ENCODE data around the gene DEF6. TPM values are rescaled to one million over a fixed set of nuclear protein-coding genes. Genes with fewer than 3 reads are reported as not detected.

DEF6 gene, protein sequence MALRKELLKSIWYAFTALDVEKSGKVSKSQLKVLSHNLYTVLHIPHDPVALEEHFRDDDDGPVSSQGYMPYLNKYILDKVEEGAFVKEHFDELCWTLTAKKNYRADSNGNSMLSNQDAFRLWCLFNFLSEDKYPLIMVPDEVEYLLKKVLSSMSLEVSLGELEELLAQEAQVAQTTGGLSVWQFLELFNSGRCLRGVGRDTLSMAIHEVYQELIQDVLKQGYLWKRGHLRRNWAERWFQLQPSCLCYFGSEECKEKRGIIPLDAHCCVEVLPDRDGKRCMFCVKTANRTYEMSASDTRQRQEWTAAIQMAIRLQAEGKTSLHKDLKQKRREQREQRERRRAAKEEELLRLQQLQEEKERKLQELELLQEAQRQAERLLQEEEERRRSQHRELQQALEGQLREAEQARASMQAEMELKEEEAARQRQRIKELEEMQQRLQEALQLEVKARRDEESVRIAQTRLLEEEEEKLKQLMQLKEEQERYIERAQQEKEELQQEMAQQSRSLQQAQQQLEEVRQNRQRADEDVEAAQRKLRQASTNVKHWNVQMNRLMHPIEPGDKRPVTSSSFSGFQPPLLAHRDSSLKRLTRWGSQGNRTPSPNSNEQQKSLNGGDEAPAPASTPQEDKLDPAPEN
- total RNA-seq (2014; rRNA removed; shearing (Covaris generic)): 20.0 and 23.6 TPM in 2 replicates

DNA sequence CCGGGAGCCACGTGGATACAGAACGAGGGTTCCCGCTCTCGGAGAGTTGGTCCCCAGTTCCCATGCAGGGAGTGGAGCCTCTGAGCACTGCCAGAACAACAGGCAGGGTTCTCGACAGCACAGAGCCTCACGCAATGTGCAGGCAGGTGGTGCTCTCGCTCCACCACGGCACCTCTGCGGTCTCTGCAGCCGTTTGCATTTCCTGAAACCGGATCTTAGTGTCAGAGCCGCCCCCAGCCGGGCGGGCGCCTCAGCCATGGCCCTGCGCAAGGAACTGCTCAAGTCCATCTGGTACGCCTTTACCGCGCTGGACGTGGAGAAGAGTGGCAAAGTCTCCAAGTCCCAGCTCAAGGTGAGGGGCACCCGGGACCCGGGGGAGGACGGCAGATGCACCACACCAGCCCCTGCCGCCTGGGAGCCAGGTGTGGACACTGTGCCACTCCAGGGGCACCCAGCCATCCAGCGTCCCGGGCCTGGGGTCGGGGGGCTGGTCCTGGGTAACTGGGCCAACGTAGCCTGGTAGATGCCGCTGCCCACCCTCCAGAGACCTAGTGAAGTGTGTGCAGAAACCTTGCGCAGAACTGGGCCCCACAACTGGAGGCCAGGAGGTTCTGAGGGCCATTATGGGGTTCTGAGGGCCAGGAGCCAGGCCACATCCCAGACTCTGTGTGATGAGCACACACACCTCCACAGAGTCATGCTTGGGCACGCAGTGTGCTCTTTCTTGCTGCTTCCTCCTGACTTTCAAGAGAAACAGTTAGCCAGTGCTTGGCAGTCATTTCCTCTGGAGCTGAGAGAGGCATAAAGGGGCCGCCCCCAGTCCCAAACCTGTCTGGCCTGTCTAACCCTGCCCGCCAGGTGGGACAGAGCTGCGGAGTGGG is at the start of gene DEF6:
DEF6 (plus strand) TSS at position 218 of the 881 bp plus-strand sequence; CDS start at position 257, 39 bp downstream.
- DNase-seq (ENCODE audit: low read depth): peak; percentile 95

DNA sequence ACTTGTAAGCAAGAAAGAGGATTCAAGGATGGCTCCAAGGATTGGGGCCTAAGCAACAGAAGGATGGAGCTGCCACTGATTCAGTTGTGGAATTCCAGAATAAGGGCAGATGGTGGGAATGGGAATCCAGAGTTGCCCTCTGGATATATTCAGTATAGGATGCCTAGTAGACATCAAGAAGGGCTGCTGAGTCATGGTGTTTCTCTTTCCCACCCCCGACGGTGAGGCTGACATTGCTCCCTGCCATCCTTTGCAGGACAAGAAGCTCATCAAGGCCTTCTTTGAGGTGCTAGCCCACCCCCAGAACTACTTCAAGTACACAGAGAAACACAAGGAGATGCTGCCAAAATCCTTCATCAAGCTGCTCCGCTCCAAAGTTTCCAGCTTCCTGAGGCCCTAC is 49.3 kb upstream of the DEF6 start:
- DNase-seq (ENCODE audit: low read depth): no peak

DNA sequence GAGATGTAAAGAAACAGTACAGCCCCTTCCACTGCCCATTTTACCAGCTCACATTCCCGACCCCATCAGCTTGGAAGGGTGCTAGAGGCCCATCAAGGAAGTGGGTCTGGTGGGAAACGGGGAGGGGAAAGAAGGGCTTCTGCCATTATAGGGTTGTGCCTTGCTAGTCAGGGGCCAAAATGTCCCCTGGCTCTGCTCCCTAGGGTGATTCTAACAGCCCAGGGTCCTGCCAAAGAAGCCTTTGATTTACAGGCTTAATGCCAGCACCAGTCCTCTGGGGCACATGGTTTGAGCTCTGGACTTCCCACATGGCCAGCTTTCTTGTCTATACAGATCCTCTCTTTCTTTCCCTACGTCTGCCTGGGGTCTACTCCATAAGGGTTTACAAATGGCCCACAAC is 48.7 kb upstream of the DEF6 start:
- DNase-seq (ENCODE audit: low read depth): no peak

DNA sequence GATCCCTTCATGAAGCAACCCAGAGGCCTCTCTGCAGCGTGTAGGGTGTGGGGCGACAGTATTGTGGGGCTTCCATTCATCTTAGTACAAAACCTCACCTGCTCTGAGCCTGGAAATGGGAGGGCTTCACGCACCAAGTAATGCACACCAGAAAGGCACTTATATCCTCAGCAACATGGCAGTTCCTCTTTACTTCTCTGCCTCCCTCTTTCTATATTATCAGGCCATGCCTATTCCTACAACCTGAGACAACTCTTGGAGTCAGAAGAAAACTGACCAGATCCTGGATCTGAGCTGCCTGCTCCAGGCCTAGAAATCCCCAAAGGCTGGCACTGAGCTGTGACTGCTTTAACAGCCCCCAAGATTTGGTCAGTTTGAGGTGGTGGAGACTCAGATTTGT is 45.7 kb upstream of the DEF6 start:
- no peak for DNase-seq (ENCODE audit: low read depth)

DNA sequence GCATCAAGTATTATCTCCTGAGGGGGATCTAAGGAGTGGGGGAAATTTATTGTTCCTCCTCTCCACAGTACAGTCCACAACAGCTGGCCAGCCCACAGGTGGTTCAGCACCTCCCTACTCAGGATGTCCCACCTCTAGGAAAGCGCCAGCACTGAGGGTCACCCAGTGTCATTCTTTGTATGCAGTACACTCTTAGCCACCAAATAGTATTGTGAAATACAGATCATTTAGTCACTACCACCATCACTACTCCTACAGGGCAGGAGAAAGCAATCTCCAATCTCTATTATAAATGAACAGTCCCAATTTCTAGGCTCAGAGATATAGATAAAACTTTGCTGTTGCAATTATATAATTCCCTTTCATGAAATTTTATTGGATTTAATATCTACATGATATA is 44.4 kb upstream of the DEF6 start:
- no peak for DNase-seq (ENCODE audit: low read depth)

DNA sequence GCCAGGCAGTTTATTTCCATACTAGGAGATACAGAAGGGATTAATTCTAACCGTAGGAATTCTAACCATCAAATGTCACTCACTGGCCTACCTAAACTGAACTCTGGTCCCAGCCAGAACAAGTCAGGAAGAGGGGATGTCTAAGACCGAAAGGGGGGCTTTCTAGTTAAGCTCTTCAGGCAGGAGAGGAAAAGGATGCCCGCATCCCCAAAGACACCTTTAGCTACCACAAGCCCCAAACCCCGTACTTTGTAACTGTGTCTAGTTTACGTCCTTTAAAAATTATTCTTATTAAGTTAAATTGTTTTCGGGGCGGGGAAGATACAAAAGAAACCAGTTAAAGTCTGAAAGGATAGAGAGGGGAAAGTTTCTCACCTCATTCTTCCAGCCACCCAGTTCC is 39.3 kb upstream of the DEF6 start:
- no peak for DNase-seq (ENCODE audit: low read depth)

DNA sequence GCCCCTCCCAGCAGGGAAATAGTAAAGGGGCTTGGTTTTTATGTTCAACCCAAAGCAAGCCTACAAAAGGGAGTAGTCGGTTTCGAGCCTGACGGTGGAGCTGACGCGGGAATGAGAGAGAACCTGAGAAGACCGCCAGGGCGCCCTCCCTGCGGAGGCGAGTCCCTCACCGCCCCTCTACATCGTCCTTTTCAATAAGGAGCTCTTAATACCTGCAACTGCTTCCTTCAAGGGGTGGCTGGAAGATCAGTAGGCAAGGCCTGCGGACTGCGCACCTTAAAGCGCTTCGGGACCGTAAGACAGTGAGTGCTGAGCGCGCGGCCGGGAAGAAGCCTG is 38.8 kb upstream of the DEF6 start:
- DNase-seq (ENCODE audit: low read depth): no peak

DNA sequence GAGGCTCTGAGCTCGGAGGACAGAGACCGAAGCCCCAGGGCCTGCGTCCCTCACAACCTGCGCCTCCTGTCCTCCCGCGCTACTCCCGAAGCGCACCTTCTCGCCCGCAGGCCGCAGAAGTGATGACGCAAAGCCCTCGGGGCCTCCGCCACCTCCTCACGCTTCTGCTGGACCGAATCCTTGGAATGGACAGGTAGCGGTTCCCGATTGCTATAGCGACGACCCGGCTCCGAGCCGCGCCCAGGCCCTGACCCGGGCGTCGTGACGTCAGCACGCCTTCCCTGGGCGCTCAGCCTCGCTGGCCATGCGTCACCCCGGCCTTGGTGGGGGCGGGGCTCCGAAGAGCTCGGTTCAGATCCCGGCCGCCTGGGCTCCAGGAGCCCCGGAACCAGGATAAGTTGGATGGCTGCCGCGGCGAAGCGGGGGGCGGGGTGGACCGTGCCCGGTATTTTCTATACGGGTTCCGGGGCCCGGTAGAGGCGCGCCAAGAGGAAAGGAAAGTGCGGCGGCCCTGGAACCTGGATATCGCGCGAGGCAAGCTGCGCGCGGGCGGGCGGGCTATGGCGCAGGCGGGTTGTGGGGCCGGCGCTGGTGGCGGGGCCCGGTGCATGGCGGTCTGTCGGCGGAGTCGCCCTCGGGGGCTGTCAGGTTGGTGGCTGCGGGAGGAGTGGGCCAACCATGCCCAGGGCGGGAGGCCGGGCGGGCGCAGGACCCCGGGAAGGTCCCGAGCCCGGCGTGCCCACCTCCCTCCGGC is 38.2 kb upstream of the DEF6 start, which contains the start of gene ZNF76:
ZNF76 (plus strand) TSS at position 542 of the 754 bp plus-strand sequence. CDS start 21,417 bp downstream, outside the sequence.
- peak; percentile 99 for DNase-seq (ENCODE audit: low read depth)

DNA sequence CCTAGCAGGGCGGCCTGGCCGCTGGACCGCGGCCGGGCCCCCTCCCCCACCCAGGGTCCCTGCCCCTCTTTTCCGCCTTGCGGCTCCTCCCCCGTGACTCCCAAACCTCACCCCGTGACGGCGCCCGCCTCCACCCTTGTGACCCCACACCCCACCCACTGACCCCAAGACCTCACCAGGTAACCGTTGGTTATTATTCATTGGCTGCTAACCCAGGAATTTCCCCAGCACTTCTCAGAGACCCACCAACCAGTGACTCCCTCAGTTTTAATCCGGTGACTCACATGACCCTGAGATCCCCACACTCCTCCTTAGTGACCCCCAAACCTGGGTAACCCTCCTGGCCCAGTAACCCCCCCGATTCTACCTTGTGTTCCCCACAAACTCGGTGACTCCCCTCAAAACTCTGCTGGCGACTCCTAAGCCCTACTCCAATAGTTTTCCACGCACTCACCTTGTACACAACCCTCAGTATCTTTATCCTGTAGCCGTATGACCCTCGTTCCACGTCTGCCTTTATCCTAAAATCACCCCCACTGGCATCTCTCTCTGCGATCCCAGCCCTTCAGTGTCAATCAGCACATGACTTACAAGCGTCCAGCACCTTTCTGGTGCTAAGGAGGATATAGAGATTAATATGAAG is 37.5 kb upstream of the DEF6 start:
- peak; percentile 76 for DNase-seq (ENCODE audit: low read depth)

DNA sequence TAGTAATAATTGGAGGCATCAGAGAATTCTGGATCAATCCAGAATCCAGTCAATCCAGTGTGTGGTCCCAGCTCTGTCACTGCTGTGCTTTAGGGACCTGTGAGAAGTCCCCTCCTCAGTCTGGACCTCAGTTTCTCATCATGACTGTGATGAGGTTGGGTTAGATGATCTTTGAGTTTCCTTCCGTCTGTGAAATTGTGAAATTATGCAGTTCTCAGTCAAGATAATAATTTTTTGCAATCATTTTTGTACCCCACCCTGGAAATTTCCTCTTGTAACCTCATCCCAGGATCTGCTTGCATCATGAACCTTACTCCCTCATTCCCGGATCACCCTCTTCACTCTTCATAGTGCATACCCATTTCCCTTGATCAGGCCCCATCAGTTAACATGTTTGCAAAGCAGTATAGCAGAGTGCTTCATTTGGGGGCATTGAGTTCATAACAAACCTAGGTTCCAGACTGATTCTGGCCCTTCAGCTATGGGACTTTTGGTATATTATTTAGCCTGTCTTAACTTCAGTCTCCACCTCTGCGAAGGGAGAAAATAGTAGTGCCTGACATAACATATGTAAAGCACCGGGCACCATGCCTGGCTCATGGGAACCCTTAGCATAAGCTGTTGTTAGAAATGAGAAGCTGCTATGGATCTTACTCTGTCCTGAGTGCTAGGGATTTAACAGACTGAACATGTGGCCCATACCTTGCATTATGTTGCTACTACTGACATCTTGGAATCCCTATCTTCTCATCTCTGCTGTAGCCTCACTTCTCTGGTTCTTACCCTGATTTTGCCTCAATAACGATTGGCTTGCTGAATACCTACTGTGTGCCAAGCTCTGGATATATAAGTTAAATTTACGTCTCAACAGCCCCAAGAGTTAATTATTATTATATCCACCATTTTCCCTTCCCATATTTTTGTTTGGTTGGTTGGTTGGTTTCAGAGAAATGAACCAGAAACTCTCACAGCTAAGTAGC is 36.7 kb upstream of the DEF6 start:
- no peak for DNase-seq (ENCODE audit: low read depth)

DNA sequence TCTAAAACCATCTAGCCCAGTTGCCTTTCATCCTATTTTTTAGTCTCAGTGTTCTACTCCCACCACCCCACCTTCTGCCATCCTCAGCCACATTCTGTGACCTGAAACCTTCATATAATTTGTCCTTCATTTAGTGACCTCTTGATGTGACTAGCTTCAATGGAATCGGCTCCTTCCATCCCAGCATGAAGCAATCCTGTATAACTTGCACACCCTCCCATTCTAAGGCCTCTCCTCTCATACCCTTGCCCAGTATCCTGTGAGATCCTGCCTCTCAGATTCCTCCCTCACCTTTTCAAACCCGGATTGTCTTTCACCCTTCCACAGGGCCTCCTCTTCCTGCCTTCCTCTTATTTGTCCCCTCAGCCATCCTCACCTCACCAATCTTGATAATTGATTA is 35.0 kb upstream of the DEF6 start:
- no peak for DNase-seq (ENCODE audit: low read depth)

DNA sequence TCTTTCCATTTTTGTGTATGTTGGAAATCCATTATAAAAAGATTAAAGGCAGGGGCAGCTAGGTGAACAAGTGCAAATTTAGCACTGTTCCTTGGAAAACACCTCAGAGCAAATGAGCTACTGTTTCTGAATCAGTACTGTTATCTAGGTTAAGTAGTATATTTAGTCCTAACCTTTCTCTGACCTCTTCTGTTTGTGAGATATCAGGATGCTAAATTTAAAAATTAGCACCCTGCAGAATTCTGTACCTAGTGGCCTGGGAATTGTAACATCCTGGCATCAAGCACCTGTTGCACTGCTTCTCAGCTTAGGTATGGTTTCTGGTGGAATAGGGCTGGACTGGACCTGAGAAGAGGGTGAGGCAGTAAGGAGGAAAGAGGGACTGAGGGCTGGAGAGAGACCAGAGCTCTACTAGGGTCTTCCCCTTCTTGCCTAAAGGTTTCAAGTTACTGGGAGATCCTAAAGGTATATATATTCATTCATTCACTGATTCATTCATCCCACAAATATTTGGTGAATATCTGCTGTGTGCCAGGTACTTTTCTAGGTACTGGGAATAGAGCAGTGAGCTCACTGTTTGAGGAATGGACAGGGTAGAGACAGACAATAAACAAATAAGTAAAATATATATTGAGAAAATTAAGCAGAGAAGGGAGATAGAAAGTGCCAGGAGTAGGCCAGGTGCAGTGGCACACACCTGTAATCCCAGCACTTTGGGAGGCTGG is 32.9 kb upstream of the DEF6 start:
- DNase-seq (ENCODE audit: low read depth): no peak

DNA sequence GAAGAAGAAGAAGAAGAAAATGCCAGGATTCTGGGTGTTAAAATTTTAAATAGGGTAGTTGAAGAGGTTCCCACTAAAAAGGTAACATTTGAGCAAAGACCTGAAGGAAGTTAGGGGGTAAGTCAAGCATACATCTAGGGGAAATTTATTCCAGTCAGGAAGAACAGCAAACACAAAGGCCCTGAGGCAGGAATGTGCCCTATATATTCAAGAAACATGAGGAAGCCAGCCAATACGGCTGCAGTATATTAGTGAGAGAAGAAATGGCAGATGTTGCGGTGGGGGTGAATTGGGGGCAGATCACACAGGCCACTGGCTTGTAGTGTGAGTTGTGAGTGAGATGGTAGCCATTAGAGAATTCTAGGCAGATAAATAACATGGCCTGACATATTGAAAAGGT is 32.1 kb upstream of the DEF6 start:
- DNase-seq (ENCODE audit: low read depth): no peak

DNA sequence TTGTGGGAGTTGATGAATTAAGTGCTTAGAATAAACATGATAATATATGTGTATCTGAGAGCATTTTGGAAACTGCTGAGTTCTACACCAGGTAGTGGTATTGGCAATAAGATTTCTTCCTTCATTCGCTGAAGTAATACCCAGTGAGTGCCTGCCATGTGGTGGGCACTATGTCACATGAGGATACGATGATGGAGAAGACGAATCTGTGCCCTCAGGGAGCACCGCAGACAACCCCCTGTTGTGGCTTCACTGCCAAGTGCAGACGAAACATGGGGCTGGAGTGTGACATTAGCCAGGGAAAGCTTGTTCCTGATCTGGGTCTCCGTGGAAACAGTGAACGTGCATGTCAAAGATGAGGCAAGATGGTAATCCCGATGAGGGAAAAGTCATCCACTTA is 30.2 kb upstream of the DEF6 start:
- DNase-seq (ENCODE audit: low read depth): no peak

DNA sequence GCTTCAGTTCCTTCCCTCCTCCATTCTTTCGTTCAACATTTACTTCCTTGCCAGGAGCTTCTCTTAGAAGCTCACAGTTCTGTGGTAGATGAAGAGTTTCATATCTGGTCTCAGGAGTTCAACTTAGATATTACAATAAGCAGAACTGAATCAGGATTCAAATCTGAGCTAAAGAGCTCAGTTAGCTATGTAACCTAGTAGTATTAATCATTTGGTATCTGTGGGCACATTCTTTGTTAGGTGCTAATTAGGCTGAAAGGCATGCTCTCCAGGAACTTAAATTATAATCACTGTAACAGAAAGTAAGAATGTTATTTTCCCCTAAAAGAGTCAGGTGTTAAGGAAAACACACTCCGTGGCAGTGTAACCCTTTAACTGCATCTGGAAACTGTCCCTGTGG is 29.7 kb upstream of the DEF6 start:
- no peak for DNase-seq (ENCODE audit: low read depth)

DNA sequence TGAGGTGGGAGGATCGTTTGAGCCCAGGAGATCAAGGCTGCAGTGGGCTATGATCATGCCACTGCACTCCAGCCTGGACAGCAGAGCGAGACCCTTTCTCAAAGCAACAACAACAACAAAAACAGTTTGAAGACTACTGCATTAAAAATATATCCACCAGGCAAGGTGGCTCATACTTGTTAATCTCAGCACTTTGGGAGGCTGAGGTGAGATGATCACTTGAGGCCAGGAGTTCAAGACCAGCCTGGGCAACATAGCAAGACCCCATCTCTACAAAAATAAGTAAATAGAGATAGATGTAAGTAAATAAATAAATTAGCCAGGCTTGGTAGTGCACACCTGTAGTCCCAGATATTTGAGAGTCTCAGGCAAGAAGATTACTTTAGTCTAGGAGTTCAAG is 25.6 kb upstream of the DEF6 start:
- no peak for DNase-seq (ENCODE audit: low read depth)

DNA sequence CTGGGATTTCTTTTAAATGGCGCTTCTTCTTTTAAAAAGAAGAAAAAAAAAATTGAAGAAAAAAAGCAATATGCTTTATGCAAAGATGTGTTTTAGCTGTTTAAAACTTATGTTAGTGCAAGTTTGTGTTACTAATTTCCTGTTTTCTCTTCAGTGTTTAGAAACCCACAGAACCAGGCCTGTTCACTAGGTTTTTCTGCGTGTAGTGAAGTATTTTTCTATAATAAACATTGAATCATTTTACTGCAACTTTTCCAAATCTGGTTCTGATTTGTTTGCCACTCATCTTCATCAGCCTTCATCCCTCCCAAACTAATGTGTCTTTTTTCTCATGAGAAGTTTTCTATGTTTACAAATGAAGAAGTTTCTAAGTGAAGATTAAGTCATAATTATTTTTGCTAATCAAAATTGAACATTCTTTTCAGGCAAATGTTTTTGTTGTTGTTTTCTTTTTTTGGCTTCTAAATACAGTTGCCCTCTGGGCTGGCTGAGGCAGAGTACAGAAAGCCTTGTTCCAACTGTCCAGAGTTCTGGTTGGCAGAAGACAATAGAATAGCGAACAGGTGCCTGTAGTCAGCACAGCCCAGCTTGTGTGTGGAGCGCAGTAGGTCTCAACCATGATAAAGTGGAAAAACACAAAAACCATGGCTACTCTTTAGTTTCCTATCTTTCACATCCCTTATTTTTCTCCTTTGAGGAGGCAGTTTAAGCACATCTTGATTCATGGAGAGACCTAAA is 23.6 kb upstream of the DEF6 start:
- DNase-seq (ENCODE audit: low read depth): no peak

DNA sequence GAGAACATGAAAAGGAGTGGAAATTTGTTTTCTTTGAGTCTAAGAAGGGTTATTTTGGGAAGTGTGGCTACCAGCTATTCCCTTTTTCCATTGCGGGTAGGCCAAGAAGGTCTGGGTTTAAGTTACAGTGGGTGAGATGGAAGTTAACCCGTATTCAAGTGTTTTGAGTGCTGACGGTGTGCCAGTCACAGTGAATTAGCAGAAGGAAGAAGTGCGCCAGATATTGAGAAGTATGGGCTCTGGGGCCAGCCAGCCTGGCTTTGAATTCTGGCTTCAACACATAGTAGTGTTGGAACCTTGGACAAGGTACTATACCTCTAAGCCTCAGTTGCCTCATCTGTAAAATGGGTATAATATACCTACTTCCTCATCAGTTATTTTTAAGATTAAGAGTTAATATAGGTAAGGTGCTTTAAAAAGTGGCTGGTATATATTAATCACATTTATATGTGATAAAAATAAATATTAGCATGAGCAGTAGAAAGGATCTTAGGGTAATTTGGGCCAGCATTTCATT is 21.8 kb upstream of the DEF6 start:
- no peak for DNase-seq (ENCODE audit: low read depth)
